ENCODE data around the gene TCF3. TPM values are rescaled to one million over a fixed set of nuclear protein-coding genes. Genes with fewer than 3 reads are reported as not detected.
A peak's percentile ranks its signal among the peaks of the same experiment; 100 is the strongest.

The TCF3 gene
- polyA plus RNA-seq, 2 donors, result 23.1 to 27.1 TPM

- Histone ChIP-seq H3K27ac (ENCODE audit: low read depth in 2 of 2, low read length in 1 of 2) (peak within 1 kb of the TSS; percentile 99 to 100), H3K27me3 (ENCODE audit: control insufficient read depth in 1 of 2, insufficient read depth in 2 of 2, low read length in 2 of 2) (no peaks in the 10 kb centered on the region), H3K4me1 (ENCODE audit: control insufficient read depth in 2 of 2, insufficient read depth in 2 of 2, low read length in 1 of 2) (peaks cover 7 to 9% of the 10 kb centered on the region in 2 donors), H3K4me3 (ENCODE audit: low read depth in 1 of 2, low read length in 2 of 2) (peak within 1 kb of the TSS; percentile 71 to 92), H3K9me3 (ENCODE audit: control insufficient read depth in 2 of 2, insufficient read depth in 1 of 2, low read depth in 1 of 2, low read length in 1 of 2) (no peaks in the 10 kb centered on the region), H3K36me3 (ENCODE audit: control insufficient read depth in 2 of 2, insufficient read depth in 2 of 2, low read length in 1 of 2) (peaks cover 9 to 14% of the 10 kb centered on the region in 2 donors)
- WGBS, 2 donors, result 1 to 2% methylated on average over 49 to 68 of the region's 68 CpGs
Observed at GRCh38 chr19:1592755-1593500, 59.5 kb downstream of the TCF3 start, which contains the start of gene MBD3. Gene MBD3 (minus strand): TSS chr19:1592865. CDS start chr19:1592631, 234 bp downstream.

- H3K27ac ChIP-seq (ENCODE audit: low read depth in 2 of 2, low read length in 1 of 2), result peak overlapping the region; percentile 99 to 100
- peaks cover 1 to 7% of the 10 kb centered on the region in 2 donors for H3K36me3 ChIP-seq (ENCODE audit: control insufficient read depth in 2 of 2, insufficient read depth in 2 of 2, low read length in 1 of 2)
- H3K9me3 ChIP-seq (ENCODE audit: control insufficient read depth in 2 of 2, insufficient read depth in 1 of 2, low read depth in 1 of 2, low read length in 1 of 2), result no peaks in the 10 kb centered on the region
- 0 to 1% methylated on average over 59 to 94 of the region's 94 CpGs for WGBS, 2 donors
- H3K4me3 ChIP-seq (ENCODE audit: low read depth in 1 of 2, low read length in 2 of 2), result peak overlapping the region; percentile 71 to 92
- no peaks in the 10 kb centered on the region for H3K27me3 ChIP-seq (ENCODE audit: control insufficient read depth in 1 of 2, insufficient read depth in 2 of 2, low read length in 2 of 2)
- peaks cover 7 to 9% of the 10 kb centered on the region in 2 donors for H3K4me1 ChIP-seq (ENCODE audit: control insufficient read depth in 2 of 2, insufficient read depth in 2 of 2, low read length in 1 of 2)
Observed at GRCh38 chr19:1592024-1592754, 60.2 kb downstream of the TCF3 start.

- Histone ChIP-seq H3K36me3 (ENCODE audit: control insufficient read depth in 2 of 2, insufficient read depth in 2 of 2, low read length in 1 of 2) (peaks cover 0 to 5% of the 10 kb centered on the region in 2 donors), H3K27ac (ENCODE audit: low read depth in 2 of 2, low read length in 1 of 2) (peak overlapping the region; percentile 99 to 100), H3K27me3 (ENCODE audit: control insufficient read depth in 1 of 2, insufficient read depth in 2 of 2, low read length in 2 of 2) (no peaks in the 10 kb centered on the region), H3K4me3 (ENCODE audit: low read depth in 1 of 2, low read length in 2 of 2) (peak overlapping the region; percentile 71 to 92), H3K4me1 (ENCODE audit: control insufficient read depth in 2 of 2, insufficient read depth in 2 of 2, low read length in 1 of 2) (peaks cover 7 to 9% of the 10 kb centered on the region in 2 donors), H3K9me3 (ENCODE audit: control insufficient read depth in 2 of 2, insufficient read depth in 1 of 2, low read depth in 1 of 2, low read length in 1 of 2) (no peaks in the 10 kb centered on the region)
- WGBS, 2 donors, result 2% methylated on average over 31 of the region's 31 CpGs
Observed at GRCh38 chr19:1591421-1592023, 60.9 kb downstream of the TCF3 start.

- H3K27me3 ChIP-seq (ENCODE audit: control insufficient read depth in 1 of 2, insufficient read depth in 2 of 2, low read length in 2 of 2), result no peaks in the 10 kb centered on the region
- peak overlapping the region; percentile 19 to 99 for H3K27ac ChIP-seq (ENCODE audit: low read depth in 2 of 2, low read length in 1 of 2)
- no peaks in the 10 kb centered on the region for H3K9me3 ChIP-seq (ENCODE audit: control insufficient read depth in 2 of 2, insufficient read depth in 1 of 2, low read depth in 1 of 2, low read length in 1 of 2)
- 23 to 24% methylated on average over 10 of the region's 10 CpGs for WGBS, 2 donors
- H3K4me1 ChIP-seq (ENCODE audit: control insufficient read depth in 2 of 2, insufficient read depth in 2 of 2, low read length in 1 of 2), result peaks cover 7 to 9% of the 10 kb centered on the region in 2 donors
- H3K4me3 ChIP-seq (ENCODE audit: low read depth in 1 of 2, low read length in 2 of 2), result peak overlapping the region; percentile 71 to 92
- H3K36me3 ChIP-seq (ENCODE audit: control insufficient read depth in 2 of 2, insufficient read depth in 2 of 2, low read length in 1 of 2), result peaks cover 0 to 1% of the 10 kb centered on the region in 2 donors
Observed at GRCh38 chr19:1590641-1591397, 61.6 kb downstream of the TCF3 start.

- no peak overlapping the region for H3K4me3 ChIP-seq (ENCODE audit: low read depth in 1 of 2, low read length in 2 of 2)
- H3K27me3 ChIP-seq (ENCODE audit: control insufficient read depth in 1 of 2, insufficient read depth in 2 of 2, low read length in 2 of 2), result no peaks in the 10 kb centered on the region
- no peaks in the 10 kb centered on the region for H3K9me3 ChIP-seq (ENCODE audit: control insufficient read depth in 2 of 2, insufficient read depth in 1 of 2, low read depth in 1 of 2, low read length in 1 of 2)
- peaks cover 0 to 12% of the 10 kb centered on the region in 2 donors for H3K36me3 ChIP-seq (ENCODE audit: control insufficient read depth in 2 of 2, insufficient read depth in 2 of 2, low read length in 1 of 2)
- WGBS, 2 donors, result 48 to 51% methylated on average over 9 of the region's 9 CpGs
- peak overlapping the region in 1 of 2 donors; percentile 53 for H3K27ac ChIP-seq (ENCODE audit: low read depth in 2 of 2, low read length in 1 of 2)
- peaks cover 7 to 9% of the 10 kb centered on the region in 2 donors for H3K4me1 ChIP-seq (ENCODE audit: control insufficient read depth in 2 of 2, insufficient read depth in 2 of 2, low read length in 1 of 2)
Observed at GRCh38 chr19:1587872-1588271, 64.5 kb downstream of the TCF3 start.

- H3K4me3 ChIP-seq (ENCODE audit: low read depth in 1 of 2, low read length in 2 of 2), result no peak overlapping the region
- peaks cover 0 to 25% of the 10 kb centered on the region in 2 donors for H3K36me3 ChIP-seq (ENCODE audit: control insufficient read depth in 2 of 2, insufficient read depth in 2 of 2, low read length in 1 of 2)
- no peaks in the 10 kb centered on the region for H3K27me3 ChIP-seq (ENCODE audit: control insufficient read depth in 1 of 2, insufficient read depth in 2 of 2, low read length in 2 of 2)
- no peaks in the 10 kb centered on the region for H3K9me3 ChIP-seq (ENCODE audit: control insufficient read depth in 2 of 2, insufficient read depth in 1 of 2, low read depth in 1 of 2, low read length in 1 of 2)
- H3K27ac ChIP-seq (ENCODE audit: low read depth in 2 of 2, low read length in 1 of 2), result no peak overlapping the region
- H3K4me1 ChIP-seq (ENCODE audit: control insufficient read depth in 2 of 2, insufficient read depth in 2 of 2, low read length in 1 of 2), result no peaks in the 10 kb centered on the region
- WGBS, 2 donors, result 89 to 90% methylated on average over 12 to 13 of the region's 13 CpGs
Observed at GRCh38 chr19:1585243-1585580, 67.2 kb downstream of the TCF3 start.

- peaks cover 0 to 27% of the 10 kb centered on the region in 2 donors for H3K36me3 ChIP-seq (ENCODE audit: control insufficient read depth in 2 of 2, insufficient read depth in 2 of 2, low read length in 1 of 2)
- H3K27ac ChIP-seq (ENCODE audit: low read depth in 2 of 2, low read length in 1 of 2), result no peak overlapping the region
- no peaks in the 10 kb centered on the region for H3K9me3 ChIP-seq (ENCODE audit: control insufficient read depth in 2 of 2, insufficient read depth in 1 of 2, low read depth in 1 of 2, low read length in 1 of 2)
- WGBS, 2 donors, result 93 to 95% methylated on average over 59 to 87 of the region's 87 CpGs
- no peaks in the 10 kb centered on the region for H3K4me1 ChIP-seq (ENCODE audit: control insufficient read depth in 2 of 2, insufficient read depth in 2 of 2, low read length in 1 of 2)
- no peak overlapping the region for H3K4me3 ChIP-seq (ENCODE audit: low read depth in 1 of 2, low read length in 2 of 2)
- no peaks in the 10 kb centered on the region for H3K27me3 ChIP-seq (ENCODE audit: control insufficient read depth in 1 of 2, insufficient read depth in 2 of 2, low read length in 2 of 2)
Observed at GRCh38 chr19:1584500-1585242, 67.7 kb downstream of the TCF3 start.

GRCh38 chr19:1582201-1582600 is 70.2 kb downstream of the TCF3 start:
- Histone ChIP-seq H3K9me3 (ENCODE audit: control insufficient read depth in 2 of 2, insufficient read depth in 1 of 2, low read depth in 1 of 2, low read length in 1 of 2) (no peaks in the 10 kb centered on the region), H3K27ac (ENCODE audit: low read depth in 2 of 2, low read length in 1 of 2) (no peak overlapping the region), H3K4me1 (ENCODE audit: control insufficient read depth in 2 of 2, insufficient read depth in 2 of 2, low read length in 1 of 2) (no peaks in the 10 kb centered on the region), H3K27me3 (ENCODE audit: control insufficient read depth in 1 of 2, insufficient read depth in 2 of 2, low read length in 2 of 2) (no peaks in the 10 kb centered on the region), H3K36me3 (ENCODE audit: control insufficient read depth in 2 of 2, insufficient read depth in 2 of 2, low read length in 1 of 2) (peaks cover under 1 to 48% of the 10 kb centered on the region in 2 donors), H3K4me3 (ENCODE audit: low read depth in 1 of 2, low read length in 2 of 2) (no peak overlapping the region)
- 71 to 80% methylated on average over 9 of the region's 9 CpGs for WGBS, 2 donors

Data from esophagus (tissue), 2 donors.